H9 (cell line): ENCODE results near the gene PDE2A. TPM values are rescaled to one million over a fixed set of nuclear protein-coding genes. Genes with fewer than 3 reads are reported as not detected.

Experiments used
- DNase-seq: peaks from one replicate; pipeline ENCODE4 v3.0.0-alpha.2; 2017
- H2AFZ ChIP-seq: one replicate; pipeline ENCODE4 v1.6.1; 2013; ENCODE audit warnings: mild to moderate bottlenecking, low read length, control low read depth, moderate library complexity
- H2AK5ac ChIP-seq: 2 replicates; pipeline ENCODE4 v1.6.1; 2013; ENCODE audit warnings: low read length, control low read depth, mixed read lengths; ENCODE audit not compliant: insufficient read length
- H2BK120ac ChIP-seq: one replicate; pipeline ENCODE4 v1.6.1; 2013; ENCODE audit warnings: low read depth, mild to moderate bottlenecking, low read length, control low read depth, inconsistent platforms; ENCODE audit not compliant: poor library complexity, severe bottlenecking
- H2BK12ac ChIP-seq: 2 replicates; pipeline ENCODE4 v1.6.1; 2013; ENCODE audit warnings: low read length, control low read depth, mixed read lengths, low read depth; ENCODE audit not compliant: insufficient read length
- H2BK15ac ChIP-seq: 2 replicates; pipeline ENCODE4 v1.6.1; 2013; ENCODE audit warnings: low read depth, low read length, control low read depth
- H2BK20ac ChIP-seq: one replicate; pipeline ENCODE4 v1.6.1; 2013; ENCODE audit warnings: low read depth, mild to moderate bottlenecking, low read length, control low read depth, inconsistent platforms; ENCODE audit not compliant: poor library complexity, severe bottlenecking
- H2BK5ac ChIP-seq: 2 replicates; pipeline ENCODE4 v1.6.1; 2013; ENCODE audit warnings: low read length, control low read depth, mixed read lengths; ENCODE audit not compliant: insufficient read length
- H3K14ac ChIP-seq: 2 replicates; pipeline ENCODE4 v1.6.1; 2013; ENCODE audit warnings: low read length, control low read depth; ENCODE audit not compliant: insufficient read depth
- H3K18ac ChIP-seq: 2 replicates; pipeline ENCODE4 v1.6.1; 2013; ENCODE audit warnings: low read depth, mild to moderate bottlenecking, mixed read lengths, low read length, control low read depth; ENCODE audit not compliant: insufficient read length
- H3K23ac ChIP-seq: 2 replicates; pipeline ENCODE4 v1.6.1; 2013; ENCODE audit warnings: low read length, control low read depth, mixed read lengths, low read depth; ENCODE audit not compliant: insufficient read length
- H3K23me2 ChIP-seq: 2 replicates; pipeline ENCODE4 v1.6.1; 2013; ENCODE audit warnings: low read depth, mild to moderate bottlenecking, mixed read lengths, low read length, control low read depth; ENCODE audit not compliant: insufficient read length, poor library complexity, severe bottlenecking
- H3K27ac ChIP-seq: 2 replicates; pipeline ENCODE4 v1.5.1; 2013; ENCODE audit warnings: low read length, control low read depth, mixed read lengths, low read depth; ENCODE audit not compliant: insufficient read length
- H3K27me3 ChIP-seq: 2 replicates; pipeline ENCODE4 v1.6.1; 2013; ENCODE audit warnings: low read length, control low read depth, inconsistent platforms; ENCODE audit not compliant: insufficient read depth
- H3K4ac ChIP-seq: 2 replicates; pipeline ENCODE4 v1.6.1; 2013; ENCODE audit warnings: low read depth, mild to moderate bottlenecking, control low read depth, inconsistent platforms, low read length, moderate library complexity
- H3K4me1 ChIP-seq: 2 replicates; pipeline ENCODE4 v1.6.1; 2013; ENCODE audit warnings: low read length, control low read depth, inconsistent platforms; ENCODE audit not compliant: insufficient read depth
- H3K4me2 ChIP-seq: 2 replicates; pipeline ENCODE4 v1.6.1; 2013; ENCODE audit warnings: low read length, control low read depth, mixed read lengths; ENCODE audit not compliant: insufficient read length, insufficient read depth
- H3K56ac ChIP-seq: 2 replicates; pipeline ENCODE4 v1.6.1; 2013; ENCODE audit warnings: low read depth, mild to moderate bottlenecking, mixed read lengths, low read length, control low read depth; ENCODE audit not compliant: insufficient read length
- H3K79me1 ChIP-seq: 2 replicates; pipeline ENCODE4 v1.6.1; 2013; ENCODE audit warnings: low read depth, mild to moderate bottlenecking, moderate library complexity, low read length, control low read depth, inconsistent platforms; ENCODE audit not compliant: insufficient read depth, poor library complexity, severe bottlenecking
- H3K79me2 ChIP-seq: 2 replicates; pipeline ENCODE4 v1.6.1; 2013; ENCODE audit warnings: low read length, control low read depth, inconsistent platforms; ENCODE audit not compliant: insufficient read depth
- H3K9ac ChIP-seq: 2 replicates; pipeline ENCODE4 v1.6.1; 2013; ENCODE audit warnings: low read length, control low read depth, mixed read lengths; ENCODE audit not compliant: insufficient read length; ENCODE audit errors: extremely low read depth
- H3K9me3 ChIP-seq: one replicate; pipeline ENCODE4 v1.6.1; 2013; ENCODE audit warnings: low read depth, low read length, inconsistent platforms; ENCODE audit not compliant: control insufficient read depth
- H3T11ph ChIP-seq: one replicate; pipeline ENCODE4 v1.6.1; 2013; ENCODE audit warnings: mild to moderate bottlenecking, low read length, control low read depth, inconsistent platforms
- H4K20me1 ChIP-seq: one replicate; pipeline ENCODE4 v1.6.1; 2013; ENCODE audit not compliant: control insufficient read depth, insufficient read length, insufficient read depth
- H4K5ac ChIP-seq: 2 replicates; pipeline ENCODE4 v1.6.1; 2013; ENCODE audit warnings: low read depth, mild to moderate bottlenecking, mixed read lengths, low read length, control low read depth; ENCODE audit not compliant: insufficient read length
- H4K8ac ChIP-seq: replicated peaks from 2 replicates; pipeline ENCODE4 v1.6.1; 2013; ENCODE audit warnings: low read length, control low read depth, mixed read lengths, low read depth; ENCODE audit not compliant: insufficient read length
- H4K91ac ChIP-seq: 2 replicates; pipeline ENCODE4 v1.6.1; 2013; ENCODE audit warnings: low read depth, mild to moderate bottlenecking, moderate library complexity, mixed read lengths, low read length, control low read depth; ENCODE audit not compliant: insufficient read length
- H3K27ac Mint-ChIP-seq, 3 experiments: 2 replicates in 2 of 3; 3 replicates in 1 of 3; pipeline ENCODE4 v1.8.0; 2020 to 2021; ENCODE audit warnings: mixed read lengths in 3 of 3, mild to moderate bottlenecking in 1 of 3, moderate library complexity in 1 of 3
- H3K27me3 Mint-ChIP-seq: 2 replicates; pipeline ENCODE4 v1.8.0; 2021; ENCODE audit warnings: low read depth, mild to moderate bottlenecking, moderate library complexity, mixed read lengths
- H3K36me3 Mint-ChIP-seq, 3 experiments: 2 replicates in 2 of 3; 3 replicates in 1 of 3; pipeline ENCODE4 v1.8.0; 2020 to 2021; ENCODE audit warnings: low read depth in 3 of 3, mixed read lengths in 3 of 3; ENCODE audit not compliant: insufficient read depth in 1 of 3
- H3K4me1 Mint-ChIP-seq, 2 experiments: 2 replicates each; pipeline ENCODE4 v1.8.0; 2020; ENCODE audit warnings: mixed read lengths in 2 of 2
- H3K4me3 Mint-ChIP-seq, 2 experiments: 2 replicates in 1 of 2; 3 replicates in 1 of 2; pipeline ENCODE4 v1.8.0; 2020 to 2021; ENCODE audit warnings: mild to moderate bottlenecking in 2 of 2, mixed read lengths in 2 of 2, moderate library complexity in 1 of 2
- H3K9me3 Mint-ChIP-seq, 2 experiments: 2 replicates in 1 of 2; 3 replicates in 1 of 2; pipeline ENCODE4 v1.8.0; 2020; ENCODE audit warnings: mild to moderate bottlenecking in 2 of 2, mixed read lengths in 2 of 2, moderate library complexity in 1 of 2
- CTCF ChIP-seq: fragments of 200-600 bp; sonication (generic); conservative IDR thresholded peaks from 3 replicates; pipeline ENCODE4 v1.8.0; 2021; ENCODE audit warnings: antibody characterized with exemption, mild to moderate bottlenecking
- WGBS: extraction: QIAGEN DNeasy Blood & Tissue Kit; methylation state at CpG from one replicate; pipeline ENCODE4 v1.1.7; 2013; ENCODE audit warnings: missing lambda C conversion rate, low lambda C conversion rate, mixed read lengths; ENCODE audit not compliant: insufficient read length; ENCODE audit errors: extremely low coverage; 5-methylcytosine and 5-hydroxymethylcytosine counted together
- total RNA-seq: library from RNA; stranded (reverse); gene quantifications from 2 replicates; pipeline ENCODE4 v1.2.1, GENCODE V29; 2021

The PDE2A gene
- total RNA-seq, 1 experiment from 2014 or later = 3.4 TPM

GRCh38 chr11:72693271-72693968 lies 19.2 kb upstream of the PDE2A start:
- no peak overlapping the region for H2BK15ac ChIP-seq
- no peak overlapping the region for H2BK20ac ChIP-seq
- no peak overlapping the region for H2BK5ac ChIP-seq
- H4K5ac ChIP-seq = no peak overlapping the region
- peak; percentile 58 for TF ChIP-seq CTCF
- H3K4me2 ChIP-seq = no peak overlapping the region
- H3K9me3 Mint-ChIP-seq = no peaks in the 10 kb centered on the region
- H3K36me3 Mint-ChIP-seq = peaks cover 19 to 62% (median 45%) of the 10 kb centered on the region in 3 experiments; a peak in 6 of 7 replicates
- H4K20me1 ChIP-seq = no peaks in the 10 kb centered on the region
- no peak overlapping the region for H2BK12ac ChIP-seq
- no peak overlapping the region for H3K9ac ChIP-seq
- H3T11ph ChIP-seq = no peak overlapping the region
- no peaks in the 10 kb centered on the region for H3K27me3 ChIP-seq
- H2AFZ ChIP-seq = no peak overlapping the region
- H3K27ac ChIP-seq = no peak overlapping the region
- no peak overlapping the region for H3K27ac Mint-ChIP-seq
- no peak overlapping the region for H4K8ac ChIP-seq
- H3K79me2 ChIP-seq = no peaks in the 10 kb centered on the region
- no peaks in the 10 kb centered on the region for H3K23me2 ChIP-seq
- no peak overlapping the region for H3K23ac ChIP-seq
- no peaks in the 10 kb centered on the region for H3K9me3 ChIP-seq
- DNase-seq = no peak
- H3K18ac ChIP-seq = no peak overlapping the region
- no peak overlapping the region for H2BK120ac ChIP-seq
- no peak overlapping the region for H3K4ac ChIP-seq
- H3K79me1 ChIP-seq = no peaks in the 10 kb centered on the region
- no peak overlapping the region for H3K56ac ChIP-seq
- peaks cover 0 to 9% of the 10 kb centered on the region in 2 experiments; a peak in 2 of 4 replicates for H3K4me1 Mint-ChIP-seq
- no peaks in the 10 kb centered on the region for H3K4me1 ChIP-seq
- no peaks in the 10 kb centered on the region; the same call in 1 of the 2 replicates for H3K27me3 Mint-ChIP-seq
- H3K14ac ChIP-seq = no peak overlapping the region
- no peak overlapping the region for H4K91ac ChIP-seq
- no peak overlapping the region for H3K4me3 Mint-ChIP-seq
- no peak overlapping the region for H2AK5ac ChIP-seq
- WGBS = no CpG with 5 or more reads among the region's 19 CpGs
